ENCODE measurements around the gene SORCS1. TPM values are rescaled to one million over a fixed set of nuclear protein-coding genes. Genes with fewer than 3 reads are reported as not detected.
A peak's percentile ranks its signal among the peaks of the same experiment; 100 is the strongest.

The SORCS1 gene
- total RNA-seq, 1 donor from 2014 or later, result 0.23 TPM

GRCh38 chr10:107002068-107002467, 162.4 kb downstream of the SORCS1 start:
- no peak for TF ChIP-seq CTCF (IDR thresholded peaks at IDR 0.05)
- no peaks in the 10 kb centered on the region for H3K4me1 ChIP-seq
- no peaks in the 10 kb centered on the region for H3K36me3 ChIP-seq
- ATAC-seq, result no peak
- H3K27me3 ChIP-seq, result no peaks in the 10 kb centered on the region
- no peak overlapping the region for H3K27ac ChIP-seq
- intact Hi-C loops (cut with DNase I), result no loop called here
- H3K9me3 ChIP-seq, result no peaks in the 10 kb centered on the region
- no peak for DNase-seq
- no peak overlapping the region for H3K4me3 ChIP-seq

GRCh38 chr10:106999118-106999707, 165.3 kb downstream of the SORCS1 start:
- TF ChIP-seq CTCF (IDR thresholded peaks at IDR 0.05), result no peak

GRCh38 chr10:106997721-106998120, 166.8 kb downstream of the SORCS1 start:
- H3K4me3 ChIP-seq, result no peak overlapping the region
- H3K27ac ChIP-seq, result no peak overlapping the region
- DNase-seq (peak; percentile 69), ATAC-seq (peak; percentile 96)
- H3K27me3 ChIP-seq, result no peaks in the 10 kb centered on the region
- no peak for TF ChIP-seq CTCF (IDR thresholded peaks at IDR 0.05)
- no peaks in the 10 kb centered on the region for H3K4me1 ChIP-seq
- no peaks in the 10 kb centered on the region for H3K36me3 ChIP-seq
- H3K9me3 ChIP-seq, result no peaks in the 10 kb centered on the region
- intact Hi-C loops (cut with DNase I), result no loop called here

More at GRCh38 chr10:106999118-106999707, 165.3 kb downstream of the SORCS1 start:
- no peak for ATAC-seq
- Histone ChIP-seq H3K4me1 (no peaks in the 10 kb centered on the region), H3K36me3 (no peaks in the 10 kb centered on the region), H3K27me3 (no peaks in the 10 kb centered on the region), H3K4me3 (no peak overlapping the region), H3K27ac (no peak overlapping the region), H3K9me3 (no peaks in the 10 kb centered on the region)
- intact Hi-C loops (cut with DNase I), result no loop called here
- no peak for DNase-seq

GRCh38 chr10:106996510-106996909, 168.0 kb downstream of the SORCS1 start:
- no peak for TF ChIP-seq CTCF (IDR thresholded peaks at IDR 0.05)

GRCh38 chr10:106992055-106992454, 172.5 kb downstream of the SORCS1 start:
- ATAC-seq, result peak; percentile 84

More at GRCh38 chr10:106996510-106996909, 168.0 kb downstream of the SORCS1 start:
- Histone ChIP-seq H3K27me3 (no peaks in the 10 kb centered on the region), H3K27ac (no peak overlapping the region), H3K4me3 (no peak overlapping the region), H3K9me3 (no peaks in the 10 kb centered on the region), H3K36me3 (no peaks in the 10 kb centered on the region), H3K4me1 (no peaks in the 10 kb centered on the region)
- DNase-seq, result no peak
- no peak for ATAC-seq
- intact Hi-C loops (cut with DNase I), result no loop called here

More at GRCh38 chr10:106992055-106992454, 172.5 kb downstream of the SORCS1 start:
- Histone ChIP-seq H3K9me3 (no peaks in the 10 kb centered on the region), H3K4me3 (no peak overlapping the region), H3K27me3 (no peaks in the 10 kb centered on the region), H3K36me3 (no peaks in the 10 kb centered on the region), H3K27ac (no peak overlapping the region), H3K4me1 (no peaks in the 10 kb centered on the region)
- intact Hi-C loops (cut with DNase I), result no loop called here
- no peak for TF ChIP-seq CTCF (IDR thresholded peaks at IDR 0.05)
- no peak for DNase-seq
